Stimulated activated CD8-positive, alpha-beta memory T cell treated with anti-CD3 and anti-CD28 coated beads, Interleukin-15, amount 100 ng/mL, for 1 hour (primary cell): Measurements from ENCODE around the gene PROCA1.
"Not testable (repeated sequence)": the region's sequence is repeated elsewhere in the genome, so short reads cannot be mapped to it uniquely, and the experiment has no call there.

Experiments used
- DNase-seq: peaks from one replicate; pipeline ENCODE4 v3.0.0-alpha.2; 2020; ENCODE audit warnings: low read depth

The PROCA1 gene

GRCh38 chr17:28725660-28726225 lies 14.1 kb upstream of the PROCA1 start:
- DNase-seq: no peak

GRCh38 chr17:28725166-28725659 lies 13.5 kb upstream of the PROCA1 start:
- DNase-seq: no peak

GRCh38 chr17:28724500-28725165 lies 12.9 kb upstream of the PROCA1 start:
- no peak for DNase-seq

DNA sequence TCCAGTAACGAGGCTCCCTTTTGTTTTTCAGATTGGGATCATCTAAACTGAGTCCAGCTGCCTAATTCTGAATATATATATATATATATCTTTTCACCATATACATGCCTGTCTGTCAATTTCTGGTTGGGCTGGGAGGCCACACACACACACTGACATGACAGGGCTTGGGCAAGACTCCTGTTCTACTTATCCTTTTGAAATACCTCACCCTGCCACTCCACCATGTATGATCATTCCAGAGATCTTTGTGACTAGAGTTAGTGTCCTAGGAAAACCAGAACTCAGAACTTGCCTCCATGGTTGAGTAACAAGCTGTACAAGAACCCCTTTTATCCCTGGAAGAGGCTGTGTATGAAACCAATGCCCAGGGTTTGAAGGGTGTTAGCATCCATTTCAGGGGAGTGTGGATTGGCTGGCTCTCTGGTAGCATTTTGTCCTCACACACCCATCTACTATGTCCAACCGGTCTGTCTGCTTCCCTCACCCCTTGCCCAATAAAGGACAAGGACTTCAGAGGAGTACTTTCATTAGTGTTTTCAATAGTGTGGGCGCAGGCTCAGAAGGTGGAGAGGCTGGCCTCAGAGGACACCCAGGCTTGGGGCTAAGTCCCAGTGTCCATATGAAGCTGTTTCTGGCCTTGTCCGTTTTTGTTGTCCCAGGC lies 12.3 kb upstream of the PROCA1 start:
- DNase-seq: not testable (repeated sequence)

DNA sequence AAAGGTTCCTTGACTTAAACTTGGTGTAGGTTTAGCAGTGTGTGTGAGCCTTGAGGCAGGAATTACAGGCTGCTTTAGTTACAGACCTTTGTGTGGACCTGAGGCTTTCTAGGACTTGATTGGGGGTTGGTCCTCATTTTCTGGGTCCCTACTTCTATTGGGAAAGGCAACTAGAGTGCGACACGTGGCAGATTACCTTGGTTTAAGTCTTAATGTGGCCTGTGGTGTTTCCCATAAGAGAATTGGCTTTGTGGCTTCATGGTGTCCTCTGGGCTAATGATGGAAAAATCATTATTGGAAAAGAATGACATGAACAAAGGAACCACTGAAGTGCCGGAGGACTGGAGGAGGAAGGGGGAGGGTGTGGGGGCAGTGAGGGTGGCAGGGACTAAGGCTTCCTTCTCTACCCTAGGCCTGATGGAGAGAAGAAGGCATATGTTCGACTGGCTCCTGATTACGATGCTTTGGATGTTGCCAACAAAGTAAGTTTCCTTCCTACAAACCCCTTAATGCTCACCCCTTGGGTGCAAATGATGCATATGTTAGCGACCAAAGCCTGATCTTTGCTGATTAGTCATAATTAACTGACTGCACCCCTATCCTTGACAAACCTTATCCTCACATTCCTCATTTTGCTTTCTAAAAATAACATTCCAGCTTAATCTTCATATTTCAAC lies 11.6 kb upstream of the PROCA1 start:
- no peak for DNase-seq

DNA sequence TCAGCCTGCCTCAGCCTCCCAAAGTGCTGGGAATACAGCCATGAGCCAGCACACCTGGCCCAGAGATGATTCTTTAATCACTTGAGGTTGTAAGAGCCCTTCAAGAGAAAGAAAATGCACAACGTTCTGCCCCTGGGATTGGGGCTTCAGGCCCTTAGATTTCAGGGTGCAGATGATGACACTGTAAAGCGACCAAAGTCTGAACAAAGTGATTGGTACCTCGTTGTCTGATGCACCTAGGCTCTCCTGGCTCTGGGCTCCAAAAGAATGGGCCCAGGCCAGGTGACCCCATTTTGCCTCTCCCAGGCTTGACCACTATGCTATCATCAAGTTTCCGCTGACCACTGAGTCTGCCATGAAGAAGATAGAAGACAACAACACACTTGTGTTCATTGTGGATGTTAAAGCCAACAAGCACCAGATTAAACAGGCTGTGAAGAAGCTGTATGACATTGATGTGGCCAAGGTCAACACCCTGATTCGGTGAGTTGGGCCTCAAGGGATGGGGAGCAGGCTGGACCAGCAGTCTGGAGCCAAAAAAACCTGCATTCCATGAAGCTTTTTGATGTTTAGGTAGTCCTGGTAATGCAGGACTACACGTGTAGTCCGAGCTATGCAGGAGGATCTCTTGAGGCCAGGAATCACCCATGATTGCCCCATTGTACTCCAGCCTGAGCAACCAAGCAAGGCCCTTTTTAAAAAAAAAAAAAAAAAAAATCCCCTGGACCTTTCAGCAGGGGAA lies 10.9 kb upstream of the PROCA1 start:
- DNase-seq: no peak

GRCh38 chr17:28720997-28721329 lies 9.3 kb upstream of the PROCA1 start:
- not testable (repeated sequence) for DNase-seq

DNA sequence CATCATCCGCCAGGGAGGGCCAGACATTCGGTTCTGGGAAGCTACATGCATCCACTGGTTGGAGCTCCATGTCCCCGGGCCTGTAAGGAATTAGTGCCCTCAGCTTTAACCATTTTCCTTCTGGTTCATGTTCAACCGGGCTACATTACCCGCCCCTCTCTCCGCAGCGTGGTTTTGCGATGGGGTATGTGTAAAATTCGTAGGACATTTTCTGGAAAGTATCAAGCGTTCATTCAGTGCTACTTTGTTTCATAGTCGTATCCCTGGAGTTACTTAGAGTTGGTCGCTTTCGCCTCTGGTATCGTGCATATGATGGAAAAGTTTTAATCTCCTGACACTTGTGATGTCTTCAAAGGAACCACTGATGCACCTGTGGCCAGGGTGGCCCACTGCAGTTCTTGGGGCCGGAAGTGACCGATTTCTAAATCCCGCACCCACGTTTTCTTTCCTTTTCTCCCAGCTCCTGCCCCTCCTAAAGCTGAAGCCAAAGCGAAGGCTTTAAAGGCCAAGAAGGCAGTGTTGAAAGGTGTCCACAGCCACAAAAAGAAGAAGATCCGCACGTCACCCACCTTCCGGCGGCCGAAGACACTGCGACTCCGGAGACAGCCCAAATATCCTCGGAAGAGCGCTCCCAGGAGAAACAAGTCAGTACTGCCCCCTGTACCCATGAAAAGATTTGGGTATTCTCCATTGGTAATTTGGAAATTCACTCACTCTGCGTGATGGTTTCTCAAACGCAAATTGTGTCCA lies 8.7 kb upstream of the PROCA1 start:
- no peak for DNase-seq

DNA sequence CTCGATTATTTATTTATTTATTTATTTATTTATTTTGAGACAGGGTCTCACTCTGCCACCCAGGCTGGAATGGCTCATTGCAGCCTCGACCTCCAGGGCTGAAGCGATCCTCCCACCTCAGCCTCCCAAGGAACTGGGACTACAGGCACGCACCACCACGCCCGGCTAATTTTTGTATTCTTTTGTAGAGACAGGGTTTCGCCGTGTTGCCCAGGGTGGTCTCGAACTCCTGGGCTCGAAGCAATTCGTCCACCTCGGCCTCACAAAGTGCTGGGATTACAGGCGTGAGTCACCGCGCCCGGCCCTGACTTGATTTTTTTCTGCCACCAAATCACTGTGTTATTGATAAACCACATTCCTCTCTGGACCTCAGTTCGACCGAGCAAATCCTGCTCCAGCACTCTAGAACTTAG lies 7.3 kb upstream of the PROCA1 start:
- DNase-seq: no peak

DNA sequence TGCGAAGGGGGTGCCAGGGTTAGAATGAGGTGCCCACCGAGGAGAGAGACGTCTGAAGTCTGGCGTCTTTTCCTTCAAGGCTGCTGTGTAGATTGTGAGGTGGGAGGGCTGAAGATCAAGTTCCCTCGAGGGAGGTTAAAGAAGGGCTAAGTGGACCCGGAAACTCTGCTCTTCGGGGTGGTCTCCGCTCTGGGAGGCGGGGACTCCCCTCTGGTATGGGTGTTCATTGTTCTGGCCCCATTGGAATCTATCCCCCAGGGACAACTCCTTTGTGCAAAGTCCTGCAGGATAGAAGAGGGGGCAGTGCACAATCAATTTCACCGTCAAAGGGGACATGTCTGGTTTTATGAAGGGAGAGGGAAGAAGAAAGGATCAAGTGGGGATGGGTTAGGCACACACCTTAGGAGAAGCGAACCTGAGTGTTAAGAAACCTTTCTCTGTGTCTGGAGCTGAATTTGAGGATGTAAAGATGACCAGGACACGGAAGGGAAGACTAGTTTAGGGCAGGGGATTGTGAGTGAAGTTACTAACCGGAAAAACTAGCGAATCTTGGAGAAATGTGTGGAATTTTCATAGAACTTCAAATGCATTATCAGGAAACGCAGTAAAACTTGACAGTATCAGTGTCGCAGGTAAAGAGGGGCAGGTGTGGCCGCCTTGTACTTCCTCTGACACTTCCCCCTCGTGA lies 6.8 kb upstream of the PROCA1 start:
- no peak for DNase-seq

GRCh38 chr17:28717578-28718332 lies 6.1 kb upstream of the PROCA1 start, which contains the start of gene RAB34:
Gene RAB34 (minus strand): TSS chr17:28717868. CDS start chr17:28717266, 602 bp downstream.
- no peak for DNase-seq

GRCh38 chr17:28716740-28717577 lies 5.3 kb upstream of the PROCA1 start:
- DNase-seq: no peak

GRCh38 chr17:28715217-28715616 lies 3.5 kb upstream of the PROCA1 start:
- no peak for DNase-seq

GRCh38 chr17:28714281-28714680 lies 2.6 kb upstream of the PROCA1 start:
- no peak for DNase-seq

- DNase-seq: no peak
These were observed 1.2 kb upstream of the PROCA1 start for GRCh38 chr17:28712705-28713415.

DNA sequence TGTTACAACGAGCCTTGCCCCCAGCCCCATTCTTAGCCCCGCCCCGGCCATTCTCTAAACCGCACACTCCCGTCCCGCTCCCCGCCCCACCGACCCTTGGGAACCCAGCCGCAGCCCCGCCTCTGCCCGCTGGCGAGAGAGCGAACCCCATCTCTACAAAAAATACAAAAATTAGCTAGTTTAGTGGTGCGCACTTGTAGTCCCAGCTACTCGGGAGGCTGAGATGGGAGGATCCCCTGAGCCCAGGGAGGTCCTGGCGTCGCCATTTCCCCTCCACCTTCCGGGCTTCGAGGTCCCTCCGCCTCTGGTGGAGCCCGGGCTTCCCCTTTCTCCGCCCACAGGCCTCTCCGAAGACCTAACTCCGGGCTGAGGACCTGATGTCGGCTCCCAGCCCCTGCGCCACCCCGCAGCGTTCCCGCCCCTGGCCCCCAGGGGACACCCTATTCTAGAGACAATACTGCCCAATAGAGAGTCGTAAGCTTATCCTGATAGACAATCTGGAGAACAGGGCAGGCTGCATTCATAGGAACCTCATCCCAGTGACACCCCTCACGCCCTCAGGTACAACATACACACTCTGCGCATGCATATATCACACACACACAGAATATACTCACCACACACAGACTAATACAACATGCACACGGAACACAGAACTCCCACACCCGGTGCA lies 480 bp upstream of the PROCA1 start:
- DNase-seq: peak; percentile 27

GRCh38 chr17:28710861-28711722 lies 596 bp downstream of the PROCA1 start:
- peak; percentile 83 for DNase-seq
